Natural killer cell (primary cell): ENCODE data around the gene SDHAF4. TPM values are rescaled to one million over a fixed set of nuclear protein-coding genes. Genes with fewer than 3 reads are reported as not detected.
A peak's percentile ranks its signal among the peaks of the same experiment; 100 is the strongest.

ENCODE experiments used
- ATAC-seq, 3 donors: fragments of 150-1000 bp in 2 of 3; fragments of 200-7000 bp in 1 of 3; cut with Tn5 transposase; 1 replicate in 1 of 3; 2 replicates in 2 of 3; pipeline ENCODE4 v1.10.0; 2021; ENCODE audit warnings: mild to moderate bottlenecking in 2 of 3, moderate library complexity in 2 of 3
- DNase-seq, 2 donors: peaks; one replicate each; pipeline versions ENCODE4 v3.0.0 to v3.0.0-alpha.2; 2013 to 2021; ENCODE audit warnings: mixed read lengths in 1 of 2
- H3K27ac ChIP-seq: one replicate; pipeline ENCODE4 v1.5.1; 2013; ENCODE audit warnings: mild to moderate bottlenecking, low read length
- H3K27me3 ChIP-seq: one replicate; pipeline ENCODE4 v1.6.1; 2013; ENCODE audit warnings: low read length; ENCODE audit not compliant: control insufficient read depth, insufficient read depth
- H3K36me3 ChIP-seq: one replicate; pipeline ENCODE4 v1.6.1; 2013; ENCODE audit warnings: low read length; ENCODE audit not compliant: control insufficient read depth, insufficient read depth
- H3K4me1 ChIP-seq: one replicate; pipeline ENCODE4 v1.6.1; 2013; ENCODE audit warnings: low read length; ENCODE audit not compliant: control insufficient read depth, insufficient read depth
- H3K4me3 ChIP-seq: one replicate; pipeline ENCODE4 v1.5.1; 2013; ENCODE audit warnings: low read length
- H3K9me3 ChIP-seq: one replicate; pipeline ENCODE4 v1.6.1; 2013; ENCODE audit warnings: low read length; ENCODE audit not compliant: control insufficient read depth, insufficient read depth
- H3K27ac Mint-ChIP-seq, 2 donors: one replicate each; pipeline ENCODE4 v1.8.0; 2022; ENCODE audit warnings: mild to moderate bottlenecking in 2 of 2, mixed read lengths in 2 of 2, moderate library complexity in 1 of 2
- H3K27me3 Mint-ChIP-seq, 2 donors: one replicate each; pipeline ENCODE4 v1.8.0; 2022; ENCODE audit warnings: low read depth in 2 of 2, mixed read lengths in 2 of 2
- H3K36me3 Mint-ChIP-seq: one replicate; pipeline ENCODE4 v1.8.0; 2022; ENCODE audit warnings: mixed read lengths
- H3K4me1 Mint-ChIP-seq, 2 donors: one replicate each; pipeline ENCODE4 v1.8.0; 2022; ENCODE audit warnings: mixed read lengths in 2 of 2
- H3K4me3 Mint-ChIP-seq: one replicate; pipeline ENCODE4 v1.8.0; 2022; ENCODE audit warnings: mild to moderate bottlenecking, moderate library complexity, mixed read lengths
- H3K9me3 Mint-ChIP-seq, 2 donors: one replicate each; pipeline ENCODE4 v1.8.0; 2022; ENCODE audit warnings: mixed read lengths in 2 of 2
- CTCF ChIP-seq: fragments of 200-600 bp; IDR thresholded peaks from one replicate; pipeline ENCODE4 v1.8.0; 2022; ENCODE audit warnings: antibody characterized with exemption
- WGBS: methylation state at CpG from one replicate; pipeline ENCODE4 v1.1.7; 2013; ENCODE audit warnings: missing lambda C conversion rate; ENCODE audit not compliant: insufficient coverage; 5-methylcytosine and 5-hydroxymethylcytosine counted together
- intact Hi-C: fragments of 100-400 bp; cut with micrococcal nuclease; formaldehyde crosslinking; loops from one replicate; pipeline ENCODE4 v1.14.2; 2022
- total RNA-seq, 4 donors: library from RNA; stranded (reverse); fragments of 120-200 nt in 1 of 4; gene quantifications; one replicate each; pipeline versions ENCODE4 v1.2.3 to v1.2.4, GENCODE V29; 2013 to 2022

Gene SDHAF4
- total RNA-seq, 3 donors from 2014 or later (not counting 1 experiment from before 2014, with no cell fraction given), result 2.7 to 7.1 (median 5.4) TPM

GRCh38 chr6:70592391-70593117 lies 25.8 kb downstream of the SDHAF4 start:
- no peak for ATAC-seq

GRCh38 chr6:70593118-70593486 lies 26.4 kb downstream of the SDHAF4 start:
- Histone ChIP-seq H3K36me3 (no peaks in the 10 kb centered on the region), H3K4me1 (no peaks in the 10 kb centered on the region), H3K4me3 (no peak overlapping the region), H3K27me3 (no peaks in the 10 kb centered on the region), H3K27ac (no peak overlapping the region), H3K9me3 (no peaks in the 10 kb centered on the region)
- 85% methylated on average over 3 of the region's 3 CpGs for WGBS
- Mint-ChIP-seq H3K36me3 (no peaks in the 10 kb centered on the region), H3K27me3 (no peaks in the 10 kb centered on the region), H3K9me3 (no peaks in the 10 kb centered on the region), H3K4me3 (no peak overlapping the region), H3K27ac (no peak overlapping the region), H3K4me1 (no peaks in the 10 kb centered on the region)
- no peak for TF ChIP-seq CTCF
- intact Hi-C loops, result no loop called here
- DNase-seq (no peak), ATAC-seq (no peak)

More at GRCh38 chr6:70592391-70593117, 25.8 kb downstream of the SDHAF4 start:
- Histone ChIP-seq H3K36me3 (no peaks in the 10 kb centered on the region), H3K27ac (no peak overlapping the region), H3K27me3 (no peaks in the 10 kb centered on the region), H3K9me3 (no peaks in the 10 kb centered on the region), H3K4me3 (no peak overlapping the region), H3K4me1 (no peaks in the 10 kb centered on the region)
- Mint-ChIP-seq H3K27me3 (no peaks in the 10 kb centered on the region), H3K4me3 (no peak overlapping the region), H3K4me1 (no peaks in the 10 kb centered on the region), H3K27ac (no peak overlapping the region), H3K9me3 (no peaks in the 10 kb centered on the region), H3K36me3 (no peaks in the 10 kb centered on the region)
- WGBS, result 73% methylated on average over 4 of the region's 5 CpGs
- intact Hi-C loops, result no loop called here
- no peak for TF ChIP-seq CTCF
- no peak for DNase-seq

- no peaks in the 10 kb centered on the region for H3K27me3 Mint-ChIP-seq
- ATAC-seq (peak; percentile 40 to 87 (median 67)), DNase-seq (peak in 1 of 2 donors; percentile 18)
- H3K27me3 ChIP-seq, result no peaks in the 10 kb centered on the region
- peaks cover 0 to 7% of the 10 kb centered on the region in 2 donors for H3K4me1 Mint-ChIP-seq
- H3K36me3 Mint-ChIP-seq, result no peaks in the 10 kb centered on the region
- no peaks in the 10 kb centered on the region for H3K36me3 ChIP-seq
- no peak for TF ChIP-seq CTCF
- peaks cover 7% of the 10 kb centered on the region for H3K4me1 ChIP-seq
- intact Hi-C loops, result no loop called here
- 31% methylated on average over 4 of the region's 4 CpGs for WGBS
- no peaks in the 10 kb centered on the region for H3K9me3 ChIP-seq
- H3K27ac Mint-ChIP-seq, result no peak overlapping the region
- H3K9me3 Mint-ChIP-seq, result no peaks in the 10 kb centered on the region
- no peak overlapping the region for H3K27ac ChIP-seq
- no peak overlapping the region for H3K4me3 ChIP-seq
- no peak overlapping the region for H3K4me3 Mint-ChIP-seq
Measured at GRCh38 chr6:70599187-70599586, 32.5 kb downstream of the SDHAF4 start.

GRCh38 chr6:70601014-70601413 lies 34.3 kb downstream of the SDHAF4 start:
- Histone ChIP-seq H3K4me3 (no peak overlapping the region), H3K27ac (no peak overlapping the region), H3K27me3 (peaks cover 2% of the 10 kb centered on the region), H3K9me3 (peaks cover 4% of the 10 kb centered on the region), H3K36me3 (no peaks in the 10 kb centered on the region), H3K4me1 (peaks cover 7% of the 10 kb centered on the region)
- WGBS, result 76% methylated on average over 3 of the region's 3 CpGs
- intact Hi-C loops, result no loop called here
- no peak overlapping the region for H3K27ac Mint-ChIP-seq
- peaks cover 0 to 7% of the 10 kb centered on the region in 2 donors for H3K4me1 Mint-ChIP-seq
- DNase-seq (no peak), ATAC-seq (no peak)
- peaks cover 0 to 2% of the 10 kb centered on the region in 2 donors for H3K27me3 Mint-ChIP-seq
- no peaks in the 10 kb centered on the region for H3K9me3 Mint-ChIP-seq
- TF ChIP-seq CTCF, result no peak
- H3K36me3 Mint-ChIP-seq, result no peaks in the 10 kb centered on the region
- H3K4me3 Mint-ChIP-seq, result no peak overlapping the region
